GM12874 (cell line): Measurements from ENCODE around the gene TFAP2B.

Experiments used
- TF ChIP-seq, protein P1 (sequence below): IDR thresholded peaks from 2 replicates; pipeline ENCODE4 v1.5.1; 2011; ENCODE audit warnings: low read depth, mild to moderate bottlenecking, control low read depth, low read length, moderate library complexity; ENCODE audit not compliant: insufficient read depth

TFAP2B gene

DNA sequence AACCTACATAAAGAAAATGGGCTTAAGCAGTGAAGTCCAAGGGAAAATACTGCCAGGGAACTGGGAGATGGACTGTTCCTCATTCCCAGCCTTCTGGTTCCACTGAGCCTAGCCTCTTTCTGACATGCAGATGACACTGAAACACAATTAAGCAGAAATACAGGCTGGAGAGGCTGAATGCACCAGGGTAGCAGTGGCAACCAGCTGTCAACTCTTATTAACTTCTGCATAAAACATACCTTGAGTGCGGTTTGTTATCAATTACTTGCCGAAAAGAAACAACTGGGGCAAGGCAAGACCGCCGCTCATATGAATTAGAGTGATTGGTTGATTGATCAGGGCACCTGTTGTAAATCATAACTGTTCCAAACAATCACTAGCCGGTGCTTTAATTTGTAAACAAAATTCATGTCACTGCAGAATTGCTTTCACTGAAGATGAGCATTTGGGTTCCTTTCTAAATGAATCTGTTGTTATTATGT, 16.3 kb downstream of the TFAP2B start:
- TF ChIP-seq, protein P1, sequence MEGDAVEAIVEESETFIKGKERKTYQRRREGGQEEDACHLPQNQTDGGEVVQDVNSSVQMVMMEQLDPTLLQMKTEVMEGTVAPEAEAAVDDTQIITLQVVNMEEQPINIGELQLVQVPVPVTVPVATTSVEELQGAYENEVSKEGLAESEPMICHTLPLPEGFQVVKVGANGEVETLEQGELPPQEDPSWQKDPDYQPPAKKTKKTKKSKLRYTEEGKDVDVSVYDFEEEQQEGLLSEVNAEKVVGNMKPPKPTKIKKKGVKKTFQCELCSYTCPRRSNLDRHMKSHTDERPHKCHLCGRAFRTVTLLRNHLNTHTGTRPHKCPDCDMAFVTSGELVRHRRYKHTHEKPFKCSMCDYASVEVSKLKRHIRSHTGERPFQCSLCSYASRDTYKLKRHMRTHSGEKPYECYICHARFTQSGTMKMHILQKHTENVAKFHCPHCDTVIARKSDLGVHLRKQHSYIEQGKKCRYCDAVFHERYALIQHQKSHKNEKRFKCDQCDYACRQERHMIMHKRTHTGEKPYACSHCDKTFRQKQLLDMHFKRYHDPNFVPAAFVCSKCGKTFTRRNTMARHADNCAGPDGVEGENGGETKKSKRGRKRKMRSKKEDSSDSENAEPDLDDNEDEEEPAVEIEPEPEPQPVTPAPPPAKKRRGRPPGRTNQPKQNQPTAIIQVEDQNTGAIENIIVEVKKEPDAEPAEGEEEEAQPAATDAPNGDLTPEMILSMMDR = no peak

DNA sequence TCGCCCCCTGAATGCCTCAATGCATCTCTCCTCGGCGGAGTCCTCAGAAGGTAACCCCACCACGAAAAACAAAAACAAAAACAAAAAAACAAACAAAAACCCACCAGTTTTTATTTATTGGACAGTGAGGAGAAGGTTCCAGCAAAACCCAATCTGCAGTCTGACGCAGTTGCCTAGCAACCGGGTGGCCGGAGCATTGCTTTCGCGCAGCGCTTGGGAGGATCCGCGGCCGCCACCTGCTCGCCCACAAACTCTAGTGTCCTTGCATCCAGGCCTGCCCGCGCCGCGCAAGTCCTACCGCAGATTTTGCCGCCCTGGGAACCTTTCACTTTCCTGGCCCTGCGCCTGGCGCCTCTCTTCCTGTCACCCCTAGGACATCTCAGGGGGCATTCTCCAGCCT, 17.6 kb downstream of the TFAP2B start:
- TF ChIP-seq, protein P1 = no peak

DNA sequence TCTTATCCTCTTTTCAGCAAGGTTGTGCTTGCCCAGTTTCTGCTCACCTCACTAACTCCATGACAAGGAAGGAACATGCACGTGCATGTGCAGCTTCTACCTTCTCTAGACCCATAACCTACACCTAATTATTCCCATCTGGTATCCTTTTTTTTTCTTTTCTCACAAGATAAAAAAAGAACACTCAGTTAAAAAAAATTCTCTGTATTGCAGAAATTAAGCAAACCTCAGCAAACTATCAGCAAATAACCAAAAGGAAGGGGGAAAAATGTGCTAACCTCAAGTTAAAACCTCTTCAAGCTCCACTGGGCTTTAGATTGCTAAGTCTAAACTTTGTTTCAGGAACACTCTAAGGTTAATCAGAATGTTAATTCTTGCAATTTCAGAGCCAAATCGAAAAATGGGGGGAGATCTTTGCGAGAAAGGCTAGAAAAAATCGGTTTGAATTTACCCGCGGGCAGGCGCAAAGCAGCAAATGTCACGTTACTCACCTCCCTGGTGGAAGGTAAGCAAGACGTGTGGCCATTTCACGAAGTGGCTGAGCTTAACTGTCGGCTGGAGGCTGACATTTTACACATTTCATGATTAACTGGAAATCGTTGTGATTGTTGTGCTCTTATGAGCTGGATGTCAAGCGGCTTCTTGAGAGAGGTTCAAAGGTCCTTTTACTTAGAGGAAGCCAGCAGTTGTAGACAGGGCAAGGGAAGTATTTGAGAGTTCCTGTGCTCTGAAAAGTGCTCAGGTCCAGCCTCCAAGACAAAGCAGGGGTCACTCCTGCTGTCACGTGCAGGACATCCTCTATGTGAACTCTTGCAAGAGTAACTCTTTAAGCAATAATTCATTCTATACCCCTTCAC, 19.1 kb downstream of the TFAP2B start:
- TF ChIP-seq, protein P1 = no peak

DNA sequence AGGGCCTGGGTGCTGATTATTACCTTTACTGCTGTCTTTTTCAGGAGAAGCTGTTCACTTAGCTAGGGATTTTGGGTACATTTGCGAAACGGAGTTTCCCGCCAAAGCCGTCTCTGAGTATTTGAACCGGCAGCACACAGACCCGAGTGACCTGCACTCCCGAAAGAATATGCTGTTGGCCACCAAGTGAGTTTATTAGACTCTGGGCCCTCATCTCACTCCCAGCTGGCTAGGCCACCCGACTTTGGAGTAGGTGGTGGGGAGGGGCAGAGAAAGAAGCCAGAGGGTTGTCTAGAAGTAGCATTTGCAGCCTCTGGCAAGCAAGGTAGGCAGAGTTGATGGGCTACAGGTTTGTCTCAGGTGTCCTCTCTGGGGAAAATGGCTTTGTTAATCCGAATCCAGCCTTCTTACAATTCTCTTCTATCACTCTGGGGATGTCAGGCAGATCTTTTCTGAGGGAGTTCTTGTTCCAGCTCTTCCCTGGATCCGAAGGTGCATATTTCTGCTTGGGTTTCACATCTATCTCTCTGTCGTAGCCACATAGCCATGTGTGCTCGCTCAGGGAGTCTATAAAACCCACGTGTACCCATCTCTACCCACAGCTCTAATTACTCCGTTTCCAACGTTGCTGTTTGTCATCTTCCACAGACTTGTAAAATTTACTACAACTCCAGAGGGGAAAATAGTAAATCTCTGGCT, 21.6 kb downstream of the TFAP2B start:
- TF ChIP-seq, protein P1 = no peak

DNA sequence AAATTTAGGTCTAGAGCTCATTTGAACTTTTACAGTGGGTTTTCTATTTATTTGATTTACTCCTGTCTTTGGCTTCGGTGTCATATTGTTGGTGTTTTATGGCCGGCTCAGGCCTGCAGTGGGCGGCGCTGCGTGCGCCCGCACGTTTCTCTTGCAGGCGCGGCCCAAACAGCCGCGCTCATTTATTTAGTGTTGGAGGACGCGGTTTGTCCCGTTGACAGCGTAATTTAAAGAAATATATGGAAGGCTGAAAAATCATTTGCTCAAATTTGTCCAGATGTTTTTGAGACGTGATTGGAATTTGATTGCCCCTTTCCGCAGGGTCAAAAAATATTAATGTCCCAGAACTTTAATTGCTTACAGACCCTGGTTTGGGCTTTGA, 22.1 kb downstream of the TFAP2B start:
- TF ChIP-seq, protein P1 = no peak

DNA sequence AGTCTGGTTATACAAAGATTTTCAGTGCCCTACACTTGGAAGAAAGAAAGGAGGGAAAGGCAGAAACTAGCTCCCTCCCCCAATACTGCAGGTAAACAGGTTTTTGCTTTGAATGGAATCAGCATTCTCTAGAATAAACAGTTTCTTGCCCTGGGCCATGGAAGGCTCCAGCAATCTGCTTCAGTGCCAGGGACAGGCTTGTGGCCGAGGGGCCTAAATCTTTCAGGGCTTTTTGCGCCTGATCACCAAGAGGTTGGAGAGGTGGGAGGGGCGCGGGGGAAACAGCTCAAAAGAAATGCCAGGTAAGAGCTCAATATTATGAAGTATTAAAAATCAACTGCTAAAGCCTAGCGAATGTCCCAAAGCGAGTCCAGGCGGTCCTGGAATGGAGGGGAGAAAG, 23.8 kb downstream of the TFAP2B start:
- TF ChIP-seq, protein P1 = no peak

DNA sequence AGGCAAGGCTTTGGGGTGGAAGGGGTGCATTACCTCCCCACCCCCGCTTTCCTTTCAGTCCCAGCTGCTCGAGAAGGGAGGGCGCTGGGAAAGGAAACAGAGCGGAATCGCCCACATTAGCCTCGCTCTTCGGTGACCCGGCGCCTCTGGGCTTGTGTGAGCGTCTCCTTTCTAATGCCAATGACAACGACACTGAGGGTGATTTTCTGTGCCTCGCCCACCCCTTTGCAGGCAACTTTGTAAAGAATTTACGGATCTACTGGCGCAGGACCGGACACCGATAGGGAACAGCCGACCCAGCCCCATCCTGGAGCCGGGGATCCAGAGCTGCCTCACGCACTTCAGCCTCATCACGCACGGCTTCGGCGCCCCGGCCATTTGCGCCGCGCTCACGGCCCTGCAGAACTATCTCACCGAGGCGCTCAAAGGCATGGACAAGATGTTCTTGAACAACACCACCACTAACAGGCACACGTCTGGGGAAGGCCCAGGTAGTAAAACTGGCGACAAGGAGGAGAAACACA, 24.3 kb downstream of the TFAP2B start:
- TF ChIP-seq, protein P1 = no peak
